ENCODE data around the gene RHOBTB1. TPM values are rescaled to one million over a fixed set of nuclear protein-coding genes. Genes with fewer than 3 reads are reported as not detected.

The RHOBTB1 gene
- total RNA-seq, 1 experiment from 2014 or later, result 2.5 TPM

DNA sequence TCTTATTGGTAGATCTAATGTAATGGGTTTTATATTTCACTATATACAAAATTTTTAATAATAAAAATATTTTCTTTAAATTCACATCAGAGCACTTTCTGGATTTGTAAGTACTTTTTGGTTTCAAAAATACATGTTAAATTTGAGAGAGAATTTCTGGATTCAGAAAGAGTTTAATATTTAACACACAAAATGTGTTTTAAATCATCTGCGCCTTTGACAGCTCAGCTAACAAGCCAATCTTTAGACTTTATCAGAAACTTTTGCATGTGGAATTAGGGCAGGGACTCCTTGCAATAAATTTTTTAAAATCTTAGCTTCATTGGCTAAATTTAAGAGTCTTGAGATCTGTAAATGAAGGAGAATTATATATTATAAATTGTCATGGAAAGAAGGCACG lies 32.7 kb upstream of the RHOBTB1 start:
- no peaks in the 10 kb centered on the region for H3K9me3 ChIP-seq (ENCODE audit: control insufficient read depth, low read depth, low read length)
- H3K4me1 Mint-ChIP-seq, result peaks cover 0 to 7% of the 10 kb centered on the region in 2 experiments; a peak in 1 of 4 replicates
- H3K23me2 ChIP-seq (ENCODE audit: insufficient read length, low read depth, low read length, poor library complexity, severe bottlenecking), result no peaks in the 10 kb centered on the region
- no peaks in the 10 kb centered on the region for H3K36me3 Mint-ChIP-seq (ENCODE audit: insufficient read depth in 1 of 3, low read depth in 3 of 3)
- no peaks in the 10 kb centered on the region for H3K4me1 ChIP-seq (ENCODE audit: insufficient read depth, low read length)
- H2BK5ac ChIP-seq (ENCODE audit: insufficient read length, low read length), result no peak overlapping the region
- H3K4me3 Mint-ChIP-seq, result no peak overlapping the region
- H3K27ac Mint-ChIP-seq, result no peak overlapping the region
- WGBS (ENCODE audit: extremely low coverage, insufficient read length, low lambda C conversion rate), result no CpG with 5 or more reads among the region's 2 CpGs
- no peak overlapping the region for H3K4ac ChIP-seq (ENCODE audit: low read depth, low read length)
- H3K27me3 ChIP-seq (ENCODE audit: insufficient read depth, low read length), result no peaks in the 10 kb centered on the region
- no peaks in the 10 kb centered on the region for H4K20me1 ChIP-seq (ENCODE audit: control insufficient read depth, insufficient read depth, insufficient read length)
- H3K79me1 ChIP-seq (ENCODE audit: insufficient read depth, low read depth, low read length, poor library complexity, severe bottlenecking), result no peaks in the 10 kb centered on the region
- H4K91ac ChIP-seq (ENCODE audit: insufficient read length, low read depth, low read length), result no peak overlapping the region
- no peak overlapping the region for H4K5ac ChIP-seq (ENCODE audit: insufficient read length, low read depth, low read length)
- H3K27me3 Mint-ChIP-seq (ENCODE audit: low read depth), result no peaks in the 10 kb centered on the region
- no peak overlapping the region for H3K9ac ChIP-seq (ENCODE audit: extremely low read depth, insufficient read length, low read length)
- H3T11ph ChIP-seq (ENCODE audit: low read length), result no peak overlapping the region
- no peak overlapping the region for H2AK5ac ChIP-seq (ENCODE audit: insufficient read length, low read length)
- no peak overlapping the region for H3K27ac ChIP-seq (ENCODE audit: insufficient read length, low read depth, low read length)
- DNase-seq, result no peak
- H3K18ac ChIP-seq (ENCODE audit: insufficient read length, low read depth, low read length), result no peak overlapping the region
- H2BK15ac ChIP-seq (ENCODE audit: low read depth, low read length), result no peak overlapping the region
- H4K8ac ChIP-seq (replicated peaks; ENCODE audit: insufficient read length, low read depth, low read length), result no peak overlapping the region
- H3K23ac ChIP-seq (ENCODE audit: insufficient read length, low read depth, low read length), result no peak overlapping the region
- no peak overlapping the region for H3K56ac ChIP-seq (ENCODE audit: insufficient read length, low read depth, low read length)
- no peak overlapping the region for H2AFZ ChIP-seq (ENCODE audit: low read length)
- no peak overlapping the region for H3K4me2 ChIP-seq (ENCODE audit: insufficient read depth, insufficient read length, low read length)
- H3K79me2 ChIP-seq (ENCODE audit: insufficient read depth, low read length), result no peaks in the 10 kb centered on the region
- H2BK20ac ChIP-seq (ENCODE audit: low read depth, low read length, poor library complexity, severe bottlenecking), result no peak overlapping the region
- TF ChIP-seq, protein P1, sequence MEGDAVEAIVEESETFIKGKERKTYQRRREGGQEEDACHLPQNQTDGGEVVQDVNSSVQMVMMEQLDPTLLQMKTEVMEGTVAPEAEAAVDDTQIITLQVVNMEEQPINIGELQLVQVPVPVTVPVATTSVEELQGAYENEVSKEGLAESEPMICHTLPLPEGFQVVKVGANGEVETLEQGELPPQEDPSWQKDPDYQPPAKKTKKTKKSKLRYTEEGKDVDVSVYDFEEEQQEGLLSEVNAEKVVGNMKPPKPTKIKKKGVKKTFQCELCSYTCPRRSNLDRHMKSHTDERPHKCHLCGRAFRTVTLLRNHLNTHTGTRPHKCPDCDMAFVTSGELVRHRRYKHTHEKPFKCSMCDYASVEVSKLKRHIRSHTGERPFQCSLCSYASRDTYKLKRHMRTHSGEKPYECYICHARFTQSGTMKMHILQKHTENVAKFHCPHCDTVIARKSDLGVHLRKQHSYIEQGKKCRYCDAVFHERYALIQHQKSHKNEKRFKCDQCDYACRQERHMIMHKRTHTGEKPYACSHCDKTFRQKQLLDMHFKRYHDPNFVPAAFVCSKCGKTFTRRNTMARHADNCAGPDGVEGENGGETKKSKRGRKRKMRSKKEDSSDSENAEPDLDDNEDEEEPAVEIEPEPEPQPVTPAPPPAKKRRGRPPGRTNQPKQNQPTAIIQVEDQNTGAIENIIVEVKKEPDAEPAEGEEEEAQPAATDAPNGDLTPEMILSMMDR (conservative IDR thresholded peaks at IDR 0.05), result no peak
- H3K9me3 Mint-ChIP-seq, result no peaks in the 10 kb centered on the region
- H3K14ac ChIP-seq (ENCODE audit: insufficient read depth, low read length), result no peak overlapping the region
- no peak overlapping the region for H2BK12ac ChIP-seq (ENCODE audit: insufficient read length, low read depth, low read length)
- H2BK120ac ChIP-seq (ENCODE audit: low read depth, low read length, poor library complexity, severe bottlenecking), result no peak overlapping the region

All from H9 (cell line).